GM18909 (cell line): Measurements from ENCODE around the gene ITFG2.

Experiments
- ATAC-seq: cut with Tn5 transposase; IDR thresholded peaks from one replicate; pipeline ENCODE4 v1.9.1; 2021; ENCODE audit warnings: mild to moderate bottlenecking; ENCODE audit not compliant: unreplicated experiment, poor library complexity

Gene ITFG2

GRCh38 chr12:2794736-2795289 is 17.7 kb upstream of the ITFG2 start, which contains the start of gene FKBP4:
TSS of gene FKBP4 (plus strand) at chr12:2794970. CDS start at chr12:2795140, 170 bp downstream.
- peak; percentile 57 for ATAC-seq

- peak; percentile 76 for ATAC-seq
These were observed 16.9 kb upstream of the ITFG2 start for GRCh38 chr12:2795291-2796186.

GRCh38 chr12:2796187-2796666 is 16.2 kb upstream of the ITFG2 start:
- no peak for ATAC-seq

- no peak for ATAC-seq
These were observed 14.6 kb upstream of the ITFG2 start for GRCh38 chr12:2797721-2798418.

- ATAC-seq = no peak
These were observed 12.4 kb upstream of the ITFG2 start for GRCh38 chr12:2800046-2800570.

- no peak for ATAC-seq
These were observed 11.3 kb upstream of the ITFG2 start for GRCh38 chr12:2801044-2801783.

GRCh38 chr12:2803635-2804392 is 8.7 kb upstream of the ITFG2 start:
- ATAC-seq = no peak

- no peak for ATAC-seq
These were observed 7.9 kb upstream of the ITFG2 start for GRCh38 chr12:2804393-2805142.

GRCh38 chr12:2805143-2805520 is 7.3 kb upstream of the ITFG2 start:
- ATAC-seq = no peak

GRCh38 chr12:2806700-2807099 is 5.8 kb upstream of the ITFG2 start:
- no peak for ATAC-seq

- ATAC-seq = no peak
These were observed 667 bp upstream of the ITFG2 start for GRCh38 chr12:2811801-2812200.

- ATAC-seq = peak; percentile 30
These were observed 1.0 kb downstream of the ITFG2 start for GRCh38 chr12:2813214-2814185.

- no peak for ATAC-seq
These were observed 7.3 kb downstream of the ITFG2 start for GRCh38 chr12:2819810-2820209.

GRCh38 chr12:2820432-2820831 is 8.0 kb downstream of the ITFG2 start:
- ATAC-seq = no peak

GRCh38 chr12:2823483-2823882 is 11.0 kb downstream of the ITFG2 start:
- no peak for ATAC-seq

- no peak for ATAC-seq
These were observed 12.1 kb downstream of the ITFG2 start for GRCh38 chr12:2824541-2824940.

- ATAC-seq = no peak
These were observed 12.7 kb downstream of the ITFG2 start for GRCh38 chr12:2825132-2825531.

GRCh38 chr12:2826036-2826435 is 13.6 kb downstream of the ITFG2 start:
- ATAC-seq = no peak
